GM18505 (cell line): ENCODE measurements around the gene F11R.

Experiments used
- ATAC-seq: cut with Tn5 transposase; IDR thresholded peaks from one replicate; pipeline ENCODE4 v1.9.1; 2021; ENCODE audit not compliant: unreplicated experiment
- POLR2A ChIP-seq: IDR thresholded peaks from 4 replicates; pipeline ENCODE4 v1.6.1; 2011; ENCODE audit warnings: borderline replicate concordance; ENCODE audit not compliant: insufficient read depth, insufficient read length; ENCODE audit errors: extremely low read depth

Gene F11R

DNA sequence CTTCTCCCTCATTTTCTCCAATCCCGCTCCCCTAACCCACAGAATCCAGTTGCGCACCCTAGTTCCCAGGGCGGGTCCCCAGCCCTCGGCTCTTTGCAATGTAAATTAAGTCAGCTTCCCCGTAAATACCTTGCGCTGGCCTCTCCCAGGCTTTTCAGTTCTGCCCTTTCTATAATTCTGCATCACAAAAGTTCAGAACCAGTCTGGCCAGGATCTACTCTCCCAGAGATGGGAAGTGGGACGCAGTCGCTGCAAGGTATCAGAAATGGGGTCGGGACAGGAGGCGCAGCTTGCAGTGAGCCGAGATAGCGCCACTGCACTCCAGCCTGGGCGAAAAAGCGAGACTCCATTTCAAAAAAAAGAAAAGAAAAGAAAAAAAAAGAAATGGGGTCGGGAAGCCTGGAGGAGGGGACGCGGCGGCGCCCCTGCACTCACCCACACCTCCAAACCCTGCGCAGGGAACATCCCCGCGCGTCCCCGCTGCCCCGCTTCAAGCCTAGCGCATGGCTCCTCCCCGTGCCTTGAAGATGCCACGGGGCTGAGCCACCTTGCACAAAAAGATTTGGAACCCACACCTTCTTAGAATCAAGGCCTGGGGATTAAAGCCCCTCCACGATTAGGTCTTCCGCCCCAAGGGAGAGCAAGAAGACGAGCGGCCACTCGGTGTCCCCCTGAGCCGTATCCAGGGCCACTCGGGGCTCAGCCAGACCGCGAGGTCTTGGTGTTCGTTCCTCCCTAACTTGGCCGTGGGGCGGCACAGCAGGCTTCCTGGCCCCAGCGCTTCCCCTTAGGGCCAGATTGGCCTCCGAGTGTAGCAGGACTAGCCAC, 39.2 kb downstream of the F11R start:
- ATAC-seq = no peak
- TF ChIP-seq POLR2A = no peak

DNA sequence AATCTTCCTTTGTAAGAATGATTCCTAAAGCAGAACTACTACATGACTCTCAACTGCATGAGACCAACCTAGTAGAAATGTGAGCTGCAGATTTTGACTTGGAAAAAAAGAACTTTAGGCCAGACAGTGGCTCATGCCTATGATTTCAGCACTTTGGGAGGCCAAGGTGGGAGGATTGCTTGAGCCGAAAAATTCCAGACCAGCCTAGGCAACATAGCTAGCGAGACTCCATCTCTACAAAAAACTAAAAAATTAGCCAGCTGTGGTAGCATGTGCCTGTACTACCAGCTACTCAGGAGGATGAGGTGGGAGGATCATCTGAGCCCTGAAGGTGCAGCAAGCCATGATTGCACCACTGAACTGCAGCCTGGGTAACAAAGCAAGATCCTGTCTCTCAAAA, 41.7 kb downstream of the F11R start:
- no peak for TF ChIP-seq POLR2A
- ATAC-seq = no peak

DNA sequence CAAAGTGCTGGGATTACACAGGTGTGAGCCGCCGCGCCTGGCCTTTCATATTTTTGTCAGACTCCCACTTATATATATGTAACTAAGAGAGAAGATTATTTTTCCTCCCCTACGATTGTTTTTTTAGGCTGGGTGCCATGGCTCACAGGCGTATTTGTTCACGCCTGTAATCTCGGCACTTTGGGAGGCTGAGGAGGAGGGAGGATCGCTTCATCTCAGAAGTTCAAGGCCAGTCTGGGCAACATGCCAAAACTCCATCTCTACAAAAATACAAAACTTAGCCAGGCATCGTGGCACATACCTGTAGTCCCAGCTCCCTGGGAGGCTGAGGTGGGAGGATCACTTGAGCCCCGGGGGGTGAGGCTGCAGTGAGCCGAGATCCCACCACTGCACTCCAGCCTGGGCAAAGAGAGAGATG, 42.4 kb downstream of the F11R start:
- ATAC-seq = no peak
- TF ChIP-seq POLR2A = no peak

DNA sequence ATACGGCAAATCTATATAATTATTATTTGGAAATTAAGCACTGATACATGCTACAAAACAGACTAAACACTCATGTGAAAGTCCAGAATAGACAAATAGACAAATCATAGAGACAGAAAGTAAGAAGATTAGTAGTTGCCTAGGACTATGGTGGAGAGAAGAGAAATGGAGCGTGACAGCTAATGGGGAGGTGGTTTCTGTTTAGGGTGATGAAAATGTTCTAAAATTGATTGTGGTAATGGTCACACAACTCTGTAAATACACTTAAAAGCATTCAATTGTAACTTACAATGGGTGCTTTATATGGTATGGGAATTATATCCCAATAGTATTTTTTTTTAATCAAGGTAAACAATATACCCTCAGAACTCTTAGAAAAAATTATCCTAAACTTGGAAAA, 45.9 kb downstream of the F11R start:
- ATAC-seq = no peak
- no peak for TF ChIP-seq POLR2A

DNA sequence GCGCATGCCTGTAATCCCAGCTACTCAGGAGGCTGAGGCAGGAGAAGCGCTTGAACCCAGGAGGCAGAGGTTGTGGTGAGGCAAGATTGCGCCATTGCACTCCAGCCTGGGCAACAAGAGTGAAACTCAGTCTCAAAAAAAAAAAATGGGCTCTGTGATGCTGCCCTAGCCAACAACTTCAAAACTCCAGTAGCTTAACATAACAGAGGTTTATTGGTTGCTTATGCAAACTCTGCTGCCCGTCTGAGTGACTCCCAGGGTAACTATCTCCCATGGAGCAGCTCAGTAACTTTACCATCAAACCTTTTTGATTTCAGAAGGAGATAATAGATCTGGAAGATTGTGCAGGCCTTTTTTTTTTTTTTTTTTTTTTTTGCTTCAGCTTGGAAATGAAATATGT, 47.5 kb downstream of the F11R start:
- no peak for TF ChIP-seq POLR2A
- no peak for ATAC-seq

DNA sequence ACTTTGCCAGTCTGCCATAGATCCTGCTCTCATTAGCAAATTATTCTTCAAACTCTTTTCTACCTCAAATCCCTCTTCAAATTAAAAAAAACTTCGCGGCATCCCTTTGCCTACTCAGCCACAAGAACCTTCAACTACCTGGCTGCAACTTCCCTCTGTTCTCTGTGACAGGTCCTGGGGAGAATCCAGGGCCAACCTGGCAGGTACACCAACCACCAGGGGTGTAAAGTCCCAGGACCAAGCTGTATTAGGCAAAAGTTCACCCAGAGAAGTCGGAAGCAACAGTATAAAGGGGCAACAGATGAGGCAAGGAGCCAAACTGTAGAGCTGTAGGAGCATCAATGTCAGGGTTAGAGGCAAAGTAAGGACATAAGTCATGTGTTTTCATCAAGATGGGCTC, 48.0 kb downstream of the F11R start:
- TF ChIP-seq POLR2A = no peak
- no peak for ATAC-seq

DNA sequence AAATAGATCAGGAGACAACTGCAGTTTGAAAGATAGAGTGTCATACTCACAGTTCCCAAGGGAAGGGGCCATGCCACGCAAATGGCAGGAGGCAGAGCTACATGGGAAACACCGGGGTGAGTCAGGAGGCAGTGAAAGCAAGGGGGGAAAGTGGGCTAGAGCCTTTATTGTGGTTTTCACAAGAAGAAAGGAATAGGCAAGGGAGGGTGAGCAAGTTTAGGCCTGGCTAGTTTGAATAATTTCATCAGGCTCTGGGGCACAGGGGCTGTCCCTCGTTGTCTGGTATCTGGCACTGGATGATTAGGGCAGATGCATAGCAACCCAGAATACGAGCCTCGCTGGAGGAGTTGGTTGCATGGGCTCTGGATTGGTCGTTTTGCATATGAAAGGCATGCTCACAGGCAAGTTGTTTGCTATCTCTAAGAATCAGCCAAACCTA, 49.3 kb downstream of the F11R start:
- no peak for ATAC-seq
- no peak for TF ChIP-seq POLR2A

DNA sequence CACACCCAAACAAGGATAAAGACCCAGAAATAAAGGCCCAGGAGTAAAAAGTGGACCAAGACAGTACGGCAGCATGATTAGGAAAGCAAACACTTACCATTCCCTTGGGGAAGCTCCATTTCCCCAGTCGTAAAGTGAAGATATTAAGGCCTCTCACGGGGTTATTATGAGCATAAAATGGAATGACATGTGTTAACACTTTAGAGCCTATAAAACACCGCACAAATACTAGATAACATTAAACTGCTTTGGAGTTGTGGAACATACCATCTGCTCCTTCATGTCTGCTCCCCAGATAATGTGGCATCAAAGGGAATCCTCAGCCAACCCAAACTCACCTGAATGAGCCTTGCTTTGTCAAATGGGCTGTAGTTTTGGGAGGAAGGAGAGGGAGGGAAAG, 57.4 kb downstream of the F11R start:
- ATAC-seq = no peak
- no peak for TF ChIP-seq POLR2A

DNA sequence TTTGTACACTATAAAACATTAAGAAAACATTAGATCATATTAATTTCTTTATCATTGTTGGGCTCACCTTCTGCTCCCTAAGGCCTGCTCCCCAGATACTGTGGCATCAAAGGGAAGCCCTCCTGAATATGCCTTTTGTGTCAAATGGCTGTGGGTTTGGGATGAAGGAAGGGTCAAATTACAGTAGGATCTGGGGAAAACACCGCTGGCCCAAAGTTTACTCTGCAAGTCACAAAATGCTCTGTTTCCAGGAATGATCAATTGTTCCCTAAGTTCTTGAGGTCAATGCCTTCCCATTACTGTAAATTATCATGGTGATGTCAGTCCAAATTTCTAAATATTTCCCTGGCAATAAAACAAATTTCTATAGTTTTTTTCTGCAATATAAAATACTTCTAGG, 59.5 kb downstream of the F11R start:
- no peak for ATAC-seq
- TF ChIP-seq POLR2A = no peak

DNA sequence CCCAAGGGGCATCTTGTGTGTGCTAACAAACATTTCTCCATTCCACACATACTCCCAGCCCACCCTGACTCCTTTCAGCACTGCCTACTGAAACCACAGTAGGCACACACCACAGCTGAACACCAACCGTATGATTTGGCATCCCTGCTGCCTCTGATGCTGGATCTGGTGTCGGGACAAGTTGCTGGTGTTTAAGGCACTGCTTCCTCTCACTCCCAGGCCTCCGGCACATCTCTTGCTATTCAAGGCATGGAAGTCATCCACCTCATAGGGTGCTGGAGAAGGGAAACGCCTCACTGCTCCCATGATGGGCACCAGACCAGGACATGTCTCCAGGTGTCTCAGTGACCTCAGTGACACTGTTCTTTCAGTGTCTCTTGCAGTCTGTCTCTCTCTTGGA, 64.0 kb downstream of the F11R start:
- no peak for ATAC-seq
- no peak for TF ChIP-seq POLR2A

DNA sequence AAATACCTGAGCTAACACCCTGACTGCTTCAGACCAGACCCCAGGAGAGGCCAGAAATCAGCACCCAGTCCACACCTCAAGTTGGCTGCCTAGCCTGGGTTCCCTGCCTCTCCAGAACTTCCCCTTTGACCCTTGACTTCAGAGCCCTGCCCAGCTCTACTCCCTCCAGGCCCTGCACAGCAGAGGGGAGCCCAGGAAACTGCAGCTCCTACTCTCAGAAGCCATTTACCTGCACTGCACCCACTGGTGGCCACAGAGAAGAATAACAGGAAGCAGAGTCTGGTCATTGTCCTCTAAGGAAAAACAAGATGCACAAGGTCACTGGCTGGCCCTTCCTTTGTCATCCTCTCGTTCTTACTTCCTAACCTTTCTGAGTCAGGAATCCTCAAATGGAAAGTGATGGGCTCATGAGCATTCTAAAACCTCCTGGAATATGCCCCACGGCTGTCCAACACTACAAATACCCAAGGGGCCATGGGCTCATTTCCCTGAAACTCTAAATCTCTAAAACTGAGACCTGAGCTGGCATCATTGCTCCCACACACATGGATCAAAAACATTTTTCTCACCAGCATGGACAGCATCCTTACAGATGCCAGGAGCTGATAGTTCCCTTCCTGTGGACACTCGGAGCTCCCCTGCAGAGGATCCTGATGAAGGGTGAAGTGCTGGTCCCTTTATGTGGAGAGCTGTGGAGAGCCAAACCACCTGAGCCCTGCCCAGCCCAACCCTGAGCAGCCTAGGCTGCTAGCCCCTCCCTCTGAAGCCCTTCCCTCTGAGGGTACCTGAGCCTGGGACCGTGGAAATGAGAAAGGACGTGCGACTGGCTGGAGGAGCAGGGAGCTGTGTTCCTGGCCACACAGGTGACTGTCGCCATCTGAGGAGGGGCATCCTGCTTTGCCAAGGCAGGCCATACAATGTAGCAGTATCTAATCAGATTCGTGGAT, 66.5 kb downstream of the F11R start, which contains the start of gene ITLN2:
Gene ITLN2 (minus strand): TSS at position 652 of the 947 bp plus-strand sequence. CDS start 68 bp downstream, at position 584.
- ATAC-seq = no peak
- TF ChIP-seq POLR2A = no peak

DNA sequence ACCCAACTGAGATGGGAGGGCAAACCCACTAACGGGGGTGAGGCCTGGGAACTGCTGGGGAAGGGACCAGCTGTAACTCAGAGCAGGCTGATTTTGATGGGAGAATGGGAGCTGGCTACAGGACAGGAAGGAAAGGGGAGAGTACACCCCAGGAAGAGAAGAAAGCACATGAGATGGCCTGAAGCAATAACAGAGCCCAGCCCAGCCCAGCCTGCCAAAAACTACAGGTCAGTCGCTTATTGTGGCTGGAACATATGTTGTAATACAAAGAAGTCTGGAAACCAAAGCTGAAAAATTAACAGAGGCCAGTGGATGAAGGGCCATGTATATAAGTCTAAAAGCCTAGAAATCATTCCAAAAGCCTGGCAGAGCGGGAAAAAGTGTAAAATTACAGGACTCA, 67.9 kb downstream of the F11R start:
- no peak for TF ChIP-seq POLR2A
- no peak for ATAC-seq

DNA sequence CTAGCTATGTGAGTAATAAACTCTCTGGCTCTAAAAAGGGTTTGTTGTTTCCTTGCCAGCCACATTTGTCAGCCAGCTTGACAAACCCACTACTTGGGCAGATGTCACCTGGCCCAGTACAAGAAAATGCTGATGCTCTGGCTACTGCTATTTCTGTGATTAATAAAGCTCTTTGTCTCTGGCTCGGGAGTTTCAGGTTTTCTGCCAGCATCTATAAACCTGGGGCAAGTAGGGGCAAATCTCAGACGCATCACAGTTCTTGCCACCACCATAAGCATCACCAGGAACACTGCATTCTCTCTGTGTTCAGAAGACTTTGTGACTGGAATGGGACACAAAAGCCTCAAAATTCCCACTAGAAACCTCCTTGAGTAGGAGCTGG, 68.8 kb downstream of the F11R start:
- ATAC-seq = no peak
- TF ChIP-seq POLR2A = no peak

DNA sequence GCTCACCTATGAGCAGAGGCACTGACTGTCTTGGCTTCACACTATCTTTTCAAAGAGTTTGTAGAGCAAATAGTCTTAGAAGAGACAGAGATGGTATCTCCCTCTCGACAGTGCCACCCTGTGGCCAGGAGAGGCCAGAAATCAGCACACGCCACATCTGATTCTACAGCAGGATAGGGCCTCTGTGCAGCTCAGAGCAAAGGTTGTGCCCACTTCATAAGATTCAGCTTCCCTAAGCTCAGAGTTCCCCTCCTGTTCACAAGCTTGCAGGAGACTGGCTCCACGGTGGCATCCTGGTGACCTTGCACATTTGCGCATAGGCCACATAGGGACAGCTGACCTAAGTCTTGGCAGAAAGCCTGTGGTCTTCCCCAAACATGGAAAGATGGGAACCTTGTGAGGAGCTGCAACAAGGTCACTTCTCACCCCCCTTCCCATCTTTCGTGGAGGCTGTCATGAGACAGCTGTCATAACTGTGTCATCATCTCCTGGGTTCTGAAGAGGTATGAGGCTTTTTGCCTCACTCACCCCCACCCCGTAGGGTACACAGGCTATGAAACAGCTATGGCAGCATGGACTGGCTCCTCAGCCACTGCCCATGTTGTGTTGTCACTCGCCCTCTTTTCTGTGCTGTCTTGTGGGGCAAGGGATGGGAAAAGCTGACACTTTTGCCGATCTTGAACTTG, 69.4 kb downstream of the F11R start:
- no peak for ATAC-seq

DNA sequence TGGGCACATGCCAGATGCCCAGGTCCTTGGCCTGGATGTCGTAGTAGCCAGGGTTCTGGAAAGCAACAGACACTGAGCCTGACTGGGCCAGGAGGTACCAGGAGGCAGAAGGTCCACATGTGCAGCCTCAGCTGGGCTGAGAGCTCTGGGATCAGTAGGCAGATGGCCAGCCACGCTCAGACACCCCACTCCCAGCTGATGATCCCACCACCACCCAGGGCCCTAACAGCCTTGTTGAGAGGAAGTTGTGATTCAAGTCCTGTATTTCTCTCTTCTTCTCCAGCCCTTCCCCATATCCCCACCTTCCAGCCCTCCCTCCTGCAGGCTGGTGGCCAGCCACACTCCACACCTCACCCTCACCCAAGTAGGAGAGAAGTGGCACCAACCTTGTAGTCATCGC, 70.3 kb downstream of the F11R start:
- ATAC-seq = no peak
- no peak for TF ChIP-seq POLR2A

More for the DNA sequence above, 69.4 kb downstream of the F11R start:
- no peak for TF ChIP-seq POLR2A
